Osteocyte (in vitro differentiated cells): ENCODE data around the gene KIAA0930. TPM values are rescaled to one million over a fixed set of nuclear protein-coding genes. Genes with fewer than 3 reads are reported as not detected.

Experiments used
- DNase-seq: peaks from one replicate; pipeline ENCODE4 v3.0.0; 2021; ENCODE audit warnings: mixed read lengths; ENCODE audit not compliant: unreplicated experiment; ENCODE audit errors: extremely low spot score
- H3K27ac Mint-ChIP-seq: one replicate; pipeline ENCODE4 v1.8.0; 2021; ENCODE audit warnings: mild to moderate bottlenecking, mixed read lengths; ENCODE audit not compliant: unreplicated experiment
- H3K27me3 Mint-ChIP-seq: one replicate; pipeline ENCODE4 v1.8.0; 2021; ENCODE audit warnings: mixed read lengths; ENCODE audit not compliant: unreplicated experiment
- H3K36me3 Mint-ChIP-seq: one replicate; pipeline ENCODE4 v1.8.0; 2021; ENCODE audit warnings: mixed read lengths; ENCODE audit not compliant: unreplicated experiment
- H3K4me1 Mint-ChIP-seq: one replicate; pipeline ENCODE4 v1.8.0; 2021; ENCODE audit warnings: mixed read lengths; ENCODE audit not compliant: unreplicated experiment
- H3K4me3 Mint-ChIP-seq: one replicate; pipeline ENCODE4 v1.8.0; 2021; ENCODE audit warnings: mild to moderate bottlenecking, moderate library complexity, mixed read lengths; ENCODE audit not compliant: unreplicated experiment
- H3K9me3 Mint-ChIP-seq: one replicate; pipeline ENCODE4 v1.8.0; 2021; ENCODE audit warnings: mixed read lengths; ENCODE audit not compliant: unreplicated experiment
- total RNA-seq: library from RNA; stranded (reverse); gene quantifications from 2 replicates; pipeline ENCODE4 v1.2.1, GENCODE V29; 2021
- TF ChIP-seq, protein P1 (sequence below): fragments of 200-600 bp; sonication (generic); IDR thresholded peaks from 2 replicates; pipeline ENCODE4 v1.5.0; 2021; ENCODE audit warnings: antibody characterized with exemption, mild to moderate bottlenecking, moderate library complexity

KIAA0930 gene
- total RNA-seq, 1 donor from 2014 or later: 53.1 TPM

DNA sequence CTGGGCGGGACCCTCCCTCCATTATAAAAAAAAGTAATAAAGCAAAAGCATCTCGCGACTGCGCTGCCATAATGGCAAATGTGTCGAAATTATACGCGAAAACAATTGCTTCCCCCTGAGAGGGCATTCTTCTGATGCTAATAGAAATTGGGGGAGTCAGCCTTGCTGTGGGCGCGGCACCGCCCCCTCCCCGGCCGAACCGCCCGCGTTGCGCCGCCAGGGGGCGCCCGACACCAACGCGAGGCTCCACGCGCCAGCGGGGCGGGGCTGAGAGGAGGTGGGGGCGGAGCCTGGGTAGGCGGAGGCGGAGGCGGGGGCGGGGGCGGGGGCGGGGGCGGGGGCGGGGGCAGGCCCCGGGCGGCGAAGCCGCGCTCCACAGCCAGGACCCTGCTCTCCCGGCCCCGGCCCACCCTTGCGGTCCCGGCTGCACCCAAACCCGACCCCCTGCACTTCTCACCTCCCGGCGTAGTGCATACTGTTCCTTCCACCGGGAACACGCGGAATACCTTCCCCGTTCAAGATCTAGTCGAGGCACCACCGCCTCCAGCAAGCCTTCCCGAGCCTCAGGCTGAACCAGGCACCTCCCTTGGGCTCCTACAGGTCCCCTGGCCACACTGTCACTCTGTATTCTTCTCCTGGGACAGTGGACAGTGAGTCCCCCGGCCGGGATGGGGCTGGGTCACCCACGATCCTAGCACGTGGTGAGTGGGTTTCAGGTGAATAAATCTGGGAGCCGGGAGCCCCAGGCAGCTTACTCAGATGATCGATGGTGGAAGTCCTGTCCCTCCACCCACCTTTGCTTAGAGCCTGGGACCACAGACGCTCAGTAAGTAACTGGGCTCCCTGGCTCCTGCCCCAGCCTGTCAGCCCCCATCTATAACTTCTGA lies 28.5 kb upstream of the KIAA0930 start:
- Mint-ChIP-seq H3K9me3 (no peaks in the 10 kb centered on the region), H3K27me3 (no peaks in the 10 kb centered on the region), H3K4me1 (peaks cover 19% of the 10 kb centered on the region), H3K36me3 (no peaks in the 10 kb centered on the region), H3K4me3 (peak overlapping the region; percentile 81), H3K27ac (no peak overlapping the region)
- TF ChIP-seq, protein P1, sequence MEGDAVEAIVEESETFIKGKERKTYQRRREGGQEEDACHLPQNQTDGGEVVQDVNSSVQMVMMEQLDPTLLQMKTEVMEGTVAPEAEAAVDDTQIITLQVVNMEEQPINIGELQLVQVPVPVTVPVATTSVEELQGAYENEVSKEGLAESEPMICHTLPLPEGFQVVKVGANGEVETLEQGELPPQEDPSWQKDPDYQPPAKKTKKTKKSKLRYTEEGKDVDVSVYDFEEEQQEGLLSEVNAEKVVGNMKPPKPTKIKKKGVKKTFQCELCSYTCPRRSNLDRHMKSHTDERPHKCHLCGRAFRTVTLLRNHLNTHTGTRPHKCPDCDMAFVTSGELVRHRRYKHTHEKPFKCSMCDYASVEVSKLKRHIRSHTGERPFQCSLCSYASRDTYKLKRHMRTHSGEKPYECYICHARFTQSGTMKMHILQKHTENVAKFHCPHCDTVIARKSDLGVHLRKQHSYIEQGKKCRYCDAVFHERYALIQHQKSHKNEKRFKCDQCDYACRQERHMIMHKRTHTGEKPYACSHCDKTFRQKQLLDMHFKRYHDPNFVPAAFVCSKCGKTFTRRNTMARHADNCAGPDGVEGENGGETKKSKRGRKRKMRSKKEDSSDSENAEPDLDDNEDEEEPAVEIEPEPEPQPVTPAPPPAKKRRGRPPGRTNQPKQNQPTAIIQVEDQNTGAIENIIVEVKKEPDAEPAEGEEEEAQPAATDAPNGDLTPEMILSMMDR: peak; percentile 96
- peak; percentile 94 for DNase-seq

DNA sequence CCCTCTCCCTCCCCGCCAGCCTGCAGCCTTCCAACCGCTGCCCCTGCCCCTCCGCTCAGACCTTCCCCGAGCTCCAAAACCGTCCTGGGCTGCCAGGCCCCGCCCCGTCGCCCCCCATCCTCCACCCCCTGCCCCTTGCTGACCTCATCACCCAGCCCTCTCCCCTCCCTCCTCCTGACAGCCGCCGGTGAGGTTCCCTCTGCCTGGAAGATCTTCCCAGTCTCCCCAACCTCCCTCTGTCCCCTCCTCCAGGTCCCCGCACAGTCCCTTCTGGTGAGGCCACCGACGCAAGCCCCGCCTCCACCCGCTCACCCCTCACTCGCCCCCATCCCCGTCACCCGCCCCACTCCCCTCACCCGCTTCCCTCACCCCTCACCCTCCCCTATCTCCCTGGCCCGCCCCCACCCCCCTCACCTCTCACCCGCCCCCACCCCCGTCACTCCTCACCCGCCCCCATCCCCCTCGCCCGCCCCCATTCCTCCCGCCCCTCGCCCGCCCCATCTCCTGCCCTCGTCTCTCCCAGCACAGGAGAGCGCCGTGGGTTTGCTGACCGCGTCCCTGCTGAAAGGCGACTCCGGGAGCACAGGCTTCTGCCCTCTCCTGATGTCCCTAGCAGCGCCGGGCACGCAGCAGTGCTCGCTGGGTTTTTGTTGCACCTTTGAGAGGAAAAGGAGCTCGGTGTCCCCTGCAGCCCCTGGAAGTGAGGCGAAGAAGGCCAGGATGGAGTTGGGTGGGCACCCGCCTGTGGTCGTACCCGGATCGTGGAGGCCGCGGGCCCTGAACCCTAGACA lies 27.7 kb upstream of the KIAA0930 start:
- DNase-seq: no peak
- Mint-ChIP-seq H3K27me3 (no peaks in the 10 kb centered on the region), H3K4me1 (peaks cover 27% of the 10 kb centered on the region), H3K4me3 (peak overlapping the region; percentile 81), H3K27ac (no peak overlapping the region), H3K9me3 (no peaks in the 10 kb centered on the region), H3K36me3 (no peaks in the 10 kb centered on the region)
- TF ChIP-seq, protein P1: no peak

DNA sequence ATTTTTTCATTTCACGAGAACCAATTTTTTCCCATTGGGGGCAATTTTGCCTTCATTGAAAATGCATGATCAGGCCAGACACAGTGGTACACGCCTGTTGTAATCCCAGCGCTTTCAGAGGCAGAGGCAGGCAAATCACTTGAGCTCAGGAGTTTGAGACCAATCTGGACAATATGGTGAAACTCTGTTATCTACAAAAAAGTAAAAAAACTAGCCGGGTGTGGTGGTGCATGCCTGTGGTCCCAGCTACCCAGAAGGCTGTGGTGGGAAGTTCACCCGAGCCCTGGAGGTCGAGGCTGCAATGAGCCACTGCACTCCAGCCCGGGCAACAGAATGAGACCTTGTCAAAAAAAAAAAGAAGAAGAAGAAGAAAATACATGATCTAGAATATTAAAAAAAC lies 24.8 kb upstream of the KIAA0930 start:
- no peak overlapping the region for H3K27ac Mint-ChIP-seq
- H3K27me3 Mint-ChIP-seq: no peaks in the 10 kb centered on the region

DNA sequence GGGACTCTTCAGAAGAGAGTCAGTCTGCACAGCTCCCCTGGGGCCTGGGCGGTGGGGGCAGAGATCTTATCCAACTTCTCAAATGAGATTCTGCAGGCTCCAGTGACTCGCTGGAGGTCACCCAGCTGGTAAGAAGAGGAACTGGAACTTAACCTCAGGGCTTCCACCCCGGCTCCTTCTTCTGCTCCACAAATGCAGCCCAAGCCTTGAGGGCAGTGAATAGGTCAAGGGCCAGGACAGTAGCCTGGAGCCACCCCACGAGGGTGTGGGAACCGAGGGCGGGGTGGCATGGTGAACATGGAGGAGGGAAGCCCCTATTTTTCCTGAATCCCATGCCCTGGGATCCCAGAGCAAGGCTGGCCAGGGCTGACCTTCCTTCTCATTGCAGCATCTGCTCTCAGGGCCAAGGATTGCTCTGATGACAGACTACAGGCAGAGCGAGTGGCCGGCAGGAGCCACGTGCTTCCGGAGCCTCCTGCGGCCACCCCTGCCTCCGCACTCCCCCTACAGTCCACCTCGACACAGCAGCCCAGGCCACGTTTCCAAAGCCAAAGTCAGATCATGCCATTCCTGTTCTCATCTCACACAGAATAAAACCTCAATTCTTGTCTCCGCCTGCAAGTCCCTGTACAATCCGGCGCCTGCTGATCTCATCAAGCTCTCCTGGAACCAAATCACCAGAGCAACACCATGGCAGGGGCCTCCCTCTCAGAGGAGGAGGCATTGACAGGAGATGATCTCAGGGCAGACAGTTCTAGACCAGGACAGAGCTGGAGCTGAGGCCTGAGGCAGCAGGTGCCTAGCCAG lies 23.0 kb upstream of the KIAA0930 start:
- TF ChIP-seq, protein P1: peak; percentile 82
- Mint-ChIP-seq H3K27ac (peak overlapping the region; percentile 3), H3K4me1 (peaks cover 11% of the 10 kb centered on the region), H3K4me3 (no peak overlapping the region), H3K27me3 (no peaks in the 10 kb centered on the region), H3K36me3 (no peaks in the 10 kb centered on the region), H3K9me3 (no peaks in the 10 kb centered on the region)
- DNase-seq: no peak

More for the DNA sequence above, 24.8 kb upstream of the KIAA0930 start:
- Mint-ChIP-seq H3K36me3 (no peaks in the 10 kb centered on the region), H3K4me1 (peaks cover 23% of the 10 kb centered on the region), H3K9me3 (no peaks in the 10 kb centered on the region), H3K4me3 (no peak overlapping the region)
- no peak for DNase-seq
- TF ChIP-seq, protein P1: no peak
